ENCODE results near the gene CLEC16A. TPM values are rescaled to one million over a fixed set of nuclear protein-coding genes. Genes with fewer than 3 reads are reported as not detected.

CLEC16A gene
- total and polyA plus RNA-seq, 2 donors (not counting 1 experiment from before 2014, with no cell fraction given): 21.9 to 79.5 TPM

GRCh38 chr16:10935226-10935915, 9.0 kb upstream of the CLEC16A start:
- peaks cover 85% of the 10 kb centered on the region for H3K4me1 Mint-ChIP-seq
- ChIA-PET POLR2A (interaction anchor here (0.6 to 0.7 kb wide), 2 partner anchors 24 to 40 kb away, joined by 3 to 4 read pairs; no protein-coding TSS in a partner anchor), CTCF (no interaction called here)
- intact Hi-C loops (cut with micrococcal nuclease): no loop called here
- Histone ChIP-seq H3K79me2 (ENCODE audit: control insufficient read depth, insufficient read depth, low read length) (peaks cover 15% of the 10 kb centered on the region), H3K9ac (ENCODE audit: low read length) (no peak overlapping the region), H3K27me3 (replicated peaks in 1 of 4; ENCODE audit: control extremely low read depth in 1 of 4, control insufficient read depth in 3 of 4, insufficient read depth in 4 of 4, low read length in 3 of 4) (no peaks in the 10 kb centered on the region), H3K27ac (ENCODE audit: low read length in 2 of 2) (peak overlapping the region in 1 of 2 donors; percentile 18), H4K20me1 (ENCODE audit: control insufficient read depth, insufficient read depth, low read length, poor library complexity, severe bottlenecking) (peaks cover 91% of the 10 kb centered on the region), H3K9me3 (ENCODE audit: control extremely low read depth in 1 of 3, control insufficient read depth in 2 of 3, insufficient read depth in 1 of 3, low read length in 2 of 3) (no peaks in the 10 kb centered on the region), H3K4me3 (ENCODE audit: control extremely low read depth in 1 of 5, extremely low read depth in 1 of 5, insufficient read depth in 1 of 5, low read depth in 2 of 5, low read length in 4 of 5) (no peak overlapping the region), H3K4me1 (ENCODE audit: control insufficient read depth in 2 of 2, insufficient read depth in 2 of 2, low read length in 2 of 2) (peaks cover 37 to 70% of the 10 kb centered on the region in 2 donors), H3K4me2 (replicated peaks; ENCODE audit: low read depth, low read length, poor library complexity, severe bottlenecking) (no peak overlapping the region), H2AFZ (ENCODE audit: insufficient read depth, low read depth, low read length, poor library complexity, severe bottlenecking) (no peak overlapping the region), H3K36me3 (replicated peaks in 1 of 2; ENCODE audit: control extremely low read depth in 1 of 2, control insufficient read depth in 1 of 2, extremely low read depth in 1 of 2, insufficient read depth in 2 of 2, low read length in 1 of 2) (peaks cover 0 to 51% of the 10 kb centered on the region in 2 experiments)
- TF ChIP-seq CTCF (IDR thresholded peaks at IDR 0.05): no peak
- no peak for TF ChIP-seq EZH2 (IDR thresholded peaks at IDR 0.05; ENCODE audit: borderline replicate concordance, insufficient read depth, low read depth, low read length, poor library complexity, severe bottlenecking)
- ATAC-seq (ENCODE audit: low read depth) (no peak), DNase-seq (no peak)
- peak overlapping the region; percentile 71 for H3K27ac Mint-ChIP-seq
- WGBS (ENCODE audit: insufficient coverage): 87% methylated on average over 4 of the region's 7 CpGs
- H3K9me3 Mint-ChIP-seq (ENCODE audit: insufficient read depth): no peaks in the 10 kb centered on the region
- H3K4me3 Mint-ChIP-seq: no peak overlapping the region
- no peaks in the 10 kb centered on the region for H3K27me3 Mint-ChIP-seq
